ENCODE data around the gene TSHZ3. TPM values are rescaled to one million over a fixed set of nuclear protein-coding genes. Genes with fewer than 3 reads are reported as not detected.
A peak's percentile ranks its signal among the peaks of the same experiment; 100 is the strongest.

The TSHZ3 gene
- total RNA-seq, 1 experiment from 2014 or later = 3.2 TPM

- Histone ChIP-seq H3K4me1 (ENCODE audit: insufficient read depth, low read length) (peaks cover 10% of the 10 kb centered on the region; the same call in 1 of the 2 replicates), H2AFZ (ENCODE audit: low read length) (no peak overlapping the region), H3K27ac (ENCODE audit: insufficient read length, low read depth, low read length) (no peak overlapping the region), H2AK5ac (ENCODE audit: insufficient read length, low read length) (no peak overlapping the region), H3K79me1 (ENCODE audit: insufficient read depth, low read depth, low read length, poor library complexity, severe bottlenecking) (no peaks in the 10 kb centered on the region), H4K20me1 (ENCODE audit: control insufficient read depth, insufficient read depth, insufficient read length) (peaks cover 2% of the 10 kb centered on the region), H4K91ac (ENCODE audit: insufficient read length, low read depth, low read length) (no peak overlapping the region), H3K23me2 (ENCODE audit: insufficient read length, low read depth, low read length, poor library complexity, severe bottlenecking) (peaks cover 26% of the 10 kb centered on the region), H3K79me2 (ENCODE audit: insufficient read depth, low read length) (peaks cover 18% of the 10 kb centered on the region; the same call in 1 of the 2 replicates), H3T11ph (ENCODE audit: low read length) (no peak overlapping the region), H2BK5ac (ENCODE audit: insufficient read length, low read length) (no peak overlapping the region), H3K18ac (ENCODE audit: insufficient read length, low read depth, low read length) (no peak overlapping the region), H2BK12ac (ENCODE audit: insufficient read length, low read depth, low read length) (no peak overlapping the region), H3K9me3 (ENCODE audit: control insufficient read depth, low read depth, low read length) (no peaks in the 10 kb centered on the region), H3K27me3 (ENCODE audit: insufficient read depth, low read length) (peaks cover 15% of the 10 kb centered on the region), H4K5ac (ENCODE audit: insufficient read length, low read depth, low read length) (no peak overlapping the region), H2BK20ac (ENCODE audit: low read depth, low read length, poor library complexity, severe bottlenecking) (no peak overlapping the region), H2BK15ac (ENCODE audit: low read depth, low read length) (no peak overlapping the region), H3K9ac (ENCODE audit: extremely low read depth, insufficient read length, low read length) (no peak overlapping the region), H2BK120ac (ENCODE audit: low read depth, low read length, poor library complexity, severe bottlenecking) (no peak overlapping the region), H3K14ac (ENCODE audit: insufficient read depth, low read length) (no peak overlapping the region), H3K4ac (ENCODE audit: low read depth, low read length) (no peak overlapping the region), H4K8ac (replicated peaks; ENCODE audit: insufficient read length, low read depth, low read length) (no peak overlapping the region), H3K4me2 (ENCODE audit: insufficient read depth, insufficient read length, low read length) (peak overlapping the region; percentile 69), H3K56ac (ENCODE audit: insufficient read length, low read depth, low read length) (no peak overlapping the region), H3K23ac (ENCODE audit: insufficient read length, low read depth, low read length) (no peak overlapping the region)
- Mint-ChIP-seq H3K36me3 (ENCODE audit: insufficient read depth in 1 of 3, low read depth in 3 of 3) (no peaks in the 10 kb centered on the region; a peak in 1 of 7 replicates), H3K9me3 (no peaks in the 10 kb centered on the region; a peak in 1 of 5 replicates), H3K4me3 (peak overlapping the region; percentile 74 to 83; a peak in 4 of 5 replicates), H3K27me3 (ENCODE audit: low read depth) (peaks cover 53% of the 10 kb centered on the region), H3K27ac (no peak overlapping the region), H3K4me1 (peaks cover 29 to 42% of the 10 kb centered on the region in 2 experiments)
- DNase-seq = no peak
- no CpG with 5 or more reads among the region's 3 CpGs for WGBS (ENCODE audit: extremely low coverage, insufficient read length, low lambda C conversion rate)
- no peak for TF ChIP-seq CTCF (conservative IDR thresholded peaks at IDR 0.05)
These were observed 1.9 kb downstream of the TSHZ3 start for GRCh38 chr19:31347354-31347753.
